Transverse colon (tissue), 4 donors: ENCODE measurements around the gene ADAMTS16. TPM values are rescaled to one million over a fixed set of nuclear protein-coding genes. Genes with fewer than 3 reads are reported as not detected.

Source experiments
- DNase-seq: peaks from one replicate; pipeline ENCODE4 v3.0.0-alpha.2; 2019
- H3K27ac ChIP-seq, 4 donors: fragments of 200-600 bp; sonication (generic); 2 replicates each; pipeline ENCODE4 v1.5.1; 2016 to 2018; ENCODE audit warnings: inconsistent platforms in 4 of 4
- H3K27me3 ChIP-seq: fragments of 200-600 bp; sonication (generic); 2 replicates; pipeline ENCODE4 v1.5.1; 2017; ENCODE audit warnings: inconsistent platforms
- H3K36me3 ChIP-seq, 4 donors: fragments of 200-600 bp; sonication (generic); 2 replicates each; pipeline ENCODE4 v1.5.1; 2017 to 2019; ENCODE audit warnings: inconsistent platforms in 4 of 4
- H3K4me1 ChIP-seq, 4 donors: fragments of 200-600 bp; sonication (generic); 2 replicates each; pipeline ENCODE4 v1.5.1; 2017 to 2020; ENCODE audit warnings: inconsistent platforms in 4 of 4
- H3K4me3 ChIP-seq, 4 donors: fragments of 200-600 bp; sonication (generic); 1 replicate in 1 of 4; 2 replicates in 3 of 4; pipeline versions ENCODE4 v1.5.1 to v1.6.1; 2017 to 2019; ENCODE audit warnings: inconsistent platforms in 4 of 4
- H3K9me3 ChIP-seq, 2 donors: fragments of 200-600 bp; sonication (generic); 2 replicates each; pipeline ENCODE4 v1.5.1; 2017 to 2019; ENCODE audit warnings: inconsistent platforms in 2 of 2
- CTCF ChIP-seq, 5 experiments: fragments of 200-600 bp in 3 of 5; fragments of 450-650 bp in 2 of 5; sonication (generic) in 3 of 5; IDR thresholded peaks; 1 replicate in 2 of 5; 2 replicates in 3 of 5; pipeline ENCODE4 v1.5.1; 2016 to 2017; ENCODE audit warnings: antibody characterized with exemption in 5 of 5, inconsistent platforms in 3 of 5, mild to moderate bottlenecking in 2 of 5, moderate library complexity in 1 of 5
- EP300 ChIP-seq: sonication (generic); formaldehyde crosslinking; IDR thresholded peaks from one replicate; pipeline ENCODE4 v1.6.1; 2017; ENCODE audit warnings: antibody characterized with exemption, low read depth
- POLR2A ChIP-seq: fragments of 450-650 bp; IDR thresholded peaks from one replicate; pipeline ENCODE4 v1.6.1; 2016; ENCODE audit warnings: antibody characterized with exemption, mild to moderate bottlenecking, moderate library complexity
- POLR2AphosphoS5 ChIP-seq, 3 donors: sonication (generic); formaldehyde crosslinking; IDR thresholded peaks; one replicate each; pipeline ENCODE4 v1.6.1; 2016; ENCODE audit warnings: antibody characterized with exemption in 3 of 3
- WGBS, 2 donors: methylation state at CpG; one replicate each; pipeline ENCODE4 v1.1.5; 2018; ENCODE audit warnings: low coverage in 1 of 2; 5-methylcytosine and 5-hydroxymethylcytosine counted together
- in situ Hi-C, 4 donors: fragments of 200-750 bp; cut with MboI; loops; one replicate each; pipeline versions ENCODE4 v1.15.0 to v1.15.1; 2017; ENCODE audit warnings: low sequenced_read_pairs in 3 of 4, low pct_ligation_motif_present in 1 of 4, low pct_unique_long_range_greater_than_20kb in 1 of 4
- intact Hi-C: fragments of 100-400 bp; cut with DNase I; formaldehyde crosslinking; loops from one replicate; pipeline ENCODE4 v1.15.1; 2023; ENCODE audit warnings: low total_unique reads
- total RNA-seq, 4 donors: library from RNA; depleted of rRNA; stranded (reverse); fragments of >200 nt; gene quantifications; one replicate each; pipeline ENCODE4 v1.1.0, GENCODE V29; 2016

Gene ADAMTS16
- total RNA-seq, 4 donors from 2014 or later = 0.68 to 4.4 TPM; not detected in 2

GRCh38 chr5:5314626-5315025 is 174.5 kb downstream of the ADAMTS16 start:
- in situ Hi-C loops = no loop called here
- intact Hi-C loops = no loop called here
- DNase-seq = no peak

GRCh38 chr5:5315068-5315980 is 175.2 kb downstream of the ADAMTS16 start:
- in situ Hi-C loops = no loop called here

More at GRCh38 chr5:5314626-5315025, 174.5 kb downstream of the ADAMTS16 start:
- Histone ChIP-seq H3K9me3 (no peaks in the 10 kb centered on the region), H3K4me1 (no peaks in the 10 kb centered on the region), H3K27me3 (no peaks in the 10 kb centered on the region), H3K4me3 (no peak overlapping the region), H3K36me3 (no peaks in the 10 kb centered on the region), H3K27ac (no peak overlapping the region)
- TF ChIP-seq POLR2A (no peak), CTCF (IDR thresholded peaks at IDR 0.05) (no peak), POLR2AphosphoS5 (IDR thresholded peaks at IDR 0.05) (no peak), EP300 (no peak)
- 83 to 100% methylated on average over 1 to 6 of the region's 6 CpGs for WGBS, 2 donors

GRCh38 chr5:5316334-5316733 is 176.2 kb downstream of the ADAMTS16 start:
- H3K9me3 ChIP-seq = no peaks in the 10 kb centered on the region
- DNase-seq = no peak
- no peaks in the 10 kb centered on the region for H3K4me1 ChIP-seq
- in situ Hi-C loops = no loop called here
- no peak overlapping the region for H3K27ac ChIP-seq
- no peak for TF ChIP-seq POLR2AphosphoS5 (IDR thresholded peaks at IDR 0.05)
- TF ChIP-seq POLR2A = no peak
- no peak for TF ChIP-seq EP300
- no peak for TF ChIP-seq CTCF (IDR thresholded peaks at IDR 0.05)
- WGBS, 2 donors = 0 to 4% methylated on average over 1 of the region's 1 CpG
- no peaks in the 10 kb centered on the region for H3K27me3 ChIP-seq
- intact Hi-C loops = no loop called here
- H3K36me3 ChIP-seq = no peaks in the 10 kb centered on the region
- no peak overlapping the region for H3K4me3 ChIP-seq

More at GRCh38 chr5:5315068-5315980, 175.2 kb downstream of the ADAMTS16 start:
- H3K27me3 ChIP-seq = no peaks in the 10 kb centered on the region
- WGBS, 2 donors = 78 to 91% methylated on average over 10 to 12 of the region's 12 CpGs
- no peaks in the 10 kb centered on the region for H3K4me1 ChIP-seq
- DNase-seq = no peak
- no peak overlapping the region for H3K4me3 ChIP-seq
- H3K27ac ChIP-seq = no peak overlapping the region
- H3K9me3 ChIP-seq = no peaks in the 10 kb centered on the region
- H3K36me3 ChIP-seq = no peaks in the 10 kb centered on the region
- TF ChIP-seq EP300 = no peak
- no peak for TF ChIP-seq POLR2A
- TF ChIP-seq POLR2AphosphoS5 (IDR thresholded peaks at IDR 0.05) = no peak
- no peak for TF ChIP-seq CTCF (IDR thresholded peaks at IDR 0.05)
- intact Hi-C loops = no loop called here

- no peaks in the 10 kb centered on the region for H3K27me3 ChIP-seq
- intact Hi-C loops = no loop called here
- 85% methylated on average over 10 of the region's 10 CpGs; no CpG with 5 or more reads in 1 of the 2 donors for WGBS, 2 donors
- H3K36me3 ChIP-seq = no peaks in the 10 kb centered on the region
- TF ChIP-seq EP300 (no peak), CTCF (IDR thresholded peaks at IDR 0.05) (no peak), POLR2A (no peak), POLR2AphosphoS5 (IDR thresholded peaks at IDR 0.05) (no peak)
- no peak overlapping the region for H3K4me3 ChIP-seq
- H3K27ac ChIP-seq = no peak overlapping the region
- DNase-seq = no peak
- no peaks in the 10 kb centered on the region for H3K4me1 ChIP-seq
- no peaks in the 10 kb centered on the region for H3K9me3 ChIP-seq
- in situ Hi-C loops = no loop called here
Measured at GRCh38 chr5:5317976-5318375, 177.8 kb downstream of the ADAMTS16 start.
